ENCODE measurements around the gene JAK1. TPM values are rescaled to one million over a fixed set of nuclear protein-coding genes. Genes with fewer than 3 reads are reported as not detected.

The JAK1 gene
- total RNA-seq, 1 experiment from 2014 or later, result 27.8 TPM

DNA sequence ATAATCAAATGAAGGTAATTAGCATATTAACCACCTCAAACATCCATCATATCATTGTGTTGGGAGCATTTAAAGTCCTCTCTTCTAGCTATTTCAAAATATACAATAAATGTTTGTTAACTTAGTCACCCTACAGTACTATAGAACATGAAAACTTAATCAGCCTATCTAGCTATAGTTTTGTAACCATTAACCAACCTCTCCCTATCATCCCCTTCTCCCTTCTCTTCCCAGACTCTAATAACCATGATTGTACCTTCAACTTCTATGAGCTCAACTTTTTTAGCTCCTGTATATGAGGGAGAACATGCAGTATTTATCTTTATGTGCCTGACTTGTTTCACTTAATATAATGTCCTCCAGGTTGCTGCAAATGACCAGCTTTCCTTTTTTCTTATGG lies 167.5 kb downstream of the JAK1 start:
- Mint-ChIP-seq H3K9me3 (peaks cover 6% of the 10 kb centered on the region), H3K36me3 (peaks cover 1% of the 10 kb centered on the region), H3K27me3 (ENCODE audit: low read depth) (no peaks in the 10 kb centered on the region), H3K4me1 (peaks cover 10% of the 10 kb centered on the region), H3K27ac (no peak overlapping the region), H3K4me3 (no peak overlapping the region)
- POLR2A ChIA-PET, result interaction anchor here (0.6 kb wide), 1 partner anchor 113 kb away, joined by 4 read pairs; no protein-coding TSS in a partner anchor
- TF ChIP-seq NFYB (CRISPR knock-in tag; conservative IDR thresholded peaks at IDR 0.05; ENCODE audit: low read depth) (no peak), PRRX2 (CRISPR knock-in tag; IDR thresholded peaks at IDR 0.05) (no peak), SMAD3 (CRISPR knock-in tag; IDR thresholded peaks at IDR 0.05; ENCODE audit: borderline replicate concordance) (no peak), MXD4 (CRISPR knock-in tag; IDR thresholded peaks at IDR 0.05; ENCODE audit: borderline replicate concordance) (no peak), GRHL2 (CRISPR knock-in tag; IDR thresholded peaks at IDR 0.05; ENCODE audit: insufficient replicate concordance, severe bottlenecking) (no peak), FOXP1 (CRISPR knock-in tag; IDR thresholded peaks at IDR 0.05; ENCODE audit: borderline replicate concordance) (no peak), NR2C2 (CRISPR knock-in tag; IDR thresholded peaks at IDR 0.05) (no peak), NFE2L1 (CRISPR knock-in tag; IDR thresholded peaks at IDR 0.05) (no peak), NR3C1 (CRISPR knock-in tag; conservative IDR thresholded peaks at IDR 0.05; ENCODE audit: low read depth) (no peak), ZNF263 (CRISPR knock-in tag; IDR thresholded peaks at IDR 0.05; ENCODE audit: low read depth) (no peak)
- TF ChIP-seq, protein P1, sequence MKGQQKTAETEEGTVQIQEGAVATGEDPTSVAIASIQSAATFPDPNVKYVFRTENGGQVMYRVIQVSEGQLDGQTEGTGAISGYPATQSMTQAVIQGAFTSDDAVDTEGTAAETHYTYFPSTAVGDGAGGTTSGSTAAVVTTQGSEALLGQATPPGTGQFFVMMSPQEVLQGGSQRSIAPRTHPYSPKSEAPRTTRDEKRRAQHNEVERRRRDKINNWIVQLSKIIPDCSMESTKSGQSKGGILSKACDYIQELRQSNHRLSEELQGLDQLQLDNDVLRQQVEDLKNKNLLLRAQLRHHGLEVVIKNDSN (CRISPR knock-in tag; IDR thresholded peaks at IDR 0.05), result no peak
- TF ChIP-seq, protein P2, sequence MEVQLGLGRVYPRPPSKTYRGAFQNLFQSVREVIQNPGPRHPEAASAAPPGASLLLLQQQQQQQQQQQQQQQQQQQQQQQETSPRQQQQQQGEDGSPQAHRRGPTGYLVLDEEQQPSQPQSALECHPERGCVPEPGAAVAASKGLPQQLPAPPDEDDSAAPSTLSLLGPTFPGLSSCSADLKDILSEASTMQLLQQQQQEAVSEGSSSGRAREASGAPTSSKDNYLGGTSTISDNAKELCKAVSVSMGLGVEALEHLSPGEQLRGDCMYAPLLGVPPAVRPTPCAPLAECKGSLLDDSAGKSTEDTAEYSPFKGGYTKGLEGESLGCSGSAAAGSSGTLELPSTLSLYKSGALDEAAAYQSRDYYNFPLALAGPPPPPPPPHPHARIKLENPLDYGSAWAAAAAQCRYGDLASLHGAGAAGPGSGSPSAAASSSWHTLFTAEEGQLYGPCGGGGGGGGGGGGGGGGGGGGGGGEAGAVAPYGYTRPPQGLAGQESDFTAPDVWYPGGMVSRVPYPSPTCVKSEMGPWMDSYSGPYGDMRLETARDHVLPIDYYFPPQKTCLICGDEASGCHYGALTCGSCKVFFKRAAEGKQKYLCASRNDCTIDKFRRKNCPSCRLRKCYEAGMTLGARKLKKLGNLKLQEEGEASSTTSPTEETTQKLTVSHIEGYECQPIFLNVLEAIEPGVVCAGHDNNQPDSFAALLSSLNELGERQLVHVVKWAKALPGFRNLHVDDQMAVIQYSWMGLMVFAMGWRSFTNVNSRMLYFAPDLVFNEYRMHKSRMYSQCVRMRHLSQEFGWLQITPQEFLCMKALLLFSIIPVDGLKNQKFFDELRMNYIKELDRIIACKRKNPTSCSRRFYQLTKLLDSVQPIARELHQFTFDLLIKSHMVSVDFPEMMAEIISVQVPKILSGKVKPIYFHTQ (CRISPR knock-in tag; IDR thresholded peaks at IDR 0.05), result no peak
- TF ChIP-seq, protein P3, sequence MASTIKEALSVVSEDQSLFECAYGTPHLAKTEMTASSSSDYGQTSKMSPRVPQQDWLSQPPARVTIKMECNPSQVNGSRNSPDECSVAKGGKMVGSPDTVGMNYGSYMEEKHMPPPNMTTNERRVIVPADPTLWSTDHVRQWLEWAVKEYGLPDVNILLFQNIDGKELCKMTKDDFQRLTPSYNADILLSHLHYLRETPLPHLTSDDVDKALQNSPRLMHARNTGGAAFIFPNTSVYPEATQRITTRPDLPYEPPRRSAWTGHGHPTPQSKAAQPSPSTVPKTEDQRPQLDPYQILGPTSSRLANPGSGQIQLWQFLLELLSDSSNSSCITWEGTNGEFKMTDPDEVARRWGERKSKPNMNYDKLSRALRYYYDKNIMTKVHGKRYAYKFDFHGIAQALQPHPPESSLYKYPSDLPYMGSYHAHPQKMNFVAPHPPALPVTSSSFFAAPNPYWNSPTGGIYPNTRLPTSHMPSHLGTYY (CRISPR knock-in tag; IDR thresholded peaks at IDR 0.05), result no peak
- TF ChIP-seq, protein P4, sequence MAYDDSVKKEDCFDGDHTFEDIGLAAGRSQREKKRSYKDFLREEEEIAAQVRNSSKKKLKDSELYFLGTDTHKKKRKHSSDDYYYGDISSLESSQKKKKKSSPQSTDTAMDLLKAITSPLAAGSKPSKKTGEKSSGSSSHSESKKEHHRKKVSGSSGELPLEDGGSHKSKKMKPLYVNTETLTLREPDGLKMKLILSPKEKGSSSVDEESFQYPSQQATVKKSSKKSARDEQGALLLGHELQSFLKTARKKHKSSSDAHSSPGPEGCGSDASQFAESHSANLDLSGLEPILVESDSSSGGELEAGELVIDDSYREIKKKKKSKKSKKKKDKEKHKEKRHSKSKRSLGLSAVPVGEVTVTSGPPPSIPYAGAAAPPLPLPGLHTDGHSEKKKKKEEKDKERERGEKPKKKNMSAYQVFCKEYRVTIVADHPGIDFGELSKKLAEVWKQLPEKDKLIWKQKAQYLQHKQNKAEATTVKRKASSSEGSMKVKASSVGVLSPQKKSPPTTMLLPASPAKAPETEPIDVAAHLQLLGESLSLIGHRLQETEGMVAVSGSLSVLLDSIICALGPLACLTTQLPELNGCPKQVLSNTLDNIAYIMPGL (CRISPR knock-in tag; IDR thresholded peaks at IDR 0.05), result no peak
- TF ChIP-seq, protein P5, sequence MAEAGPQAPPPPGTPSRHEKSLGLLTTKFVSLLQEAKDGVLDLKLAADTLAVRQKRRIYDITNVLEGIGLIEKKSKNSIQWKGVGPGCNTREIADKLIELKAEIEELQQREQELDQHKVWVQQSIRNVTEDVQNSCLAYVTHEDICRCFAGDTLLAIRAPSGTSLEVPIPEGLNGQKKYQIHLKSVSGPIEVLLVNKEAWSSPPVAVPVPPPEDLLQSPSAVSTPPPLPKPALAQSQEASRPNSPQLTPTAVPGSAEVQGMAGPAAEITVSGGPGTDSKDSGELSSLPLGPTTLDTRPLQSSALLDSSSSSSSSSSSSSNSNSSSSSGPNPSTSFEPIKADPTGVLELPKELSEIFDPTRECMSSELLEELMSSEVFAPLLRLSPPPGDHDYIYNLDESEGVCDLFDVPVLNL (CRISPR knock-in tag; IDR thresholded peaks at IDR 0.05; ENCODE audit: borderline replicate concordance, low read depth), result no peak
- TF ChIP-seq, protein P6, sequence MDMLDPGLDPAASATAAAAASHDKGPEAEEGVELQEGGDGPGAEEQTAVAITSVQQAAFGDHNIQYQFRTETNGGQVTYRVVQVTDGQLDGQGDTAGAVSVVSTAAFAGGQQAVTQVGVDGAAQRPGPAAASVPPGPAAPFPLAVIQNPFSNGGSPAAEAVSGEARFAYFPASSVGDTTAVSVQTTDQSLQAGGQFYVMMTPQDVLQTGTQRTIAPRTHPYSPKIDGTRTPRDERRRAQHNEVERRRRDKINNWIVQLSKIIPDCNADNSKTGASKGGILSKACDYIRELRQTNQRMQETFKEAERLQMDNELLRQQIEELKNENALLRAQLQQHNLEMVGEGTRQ (CRISPR knock-in tag; IDR thresholded peaks at IDR 0.05), result no peak
- TF ChIP-seq, protein P7, sequence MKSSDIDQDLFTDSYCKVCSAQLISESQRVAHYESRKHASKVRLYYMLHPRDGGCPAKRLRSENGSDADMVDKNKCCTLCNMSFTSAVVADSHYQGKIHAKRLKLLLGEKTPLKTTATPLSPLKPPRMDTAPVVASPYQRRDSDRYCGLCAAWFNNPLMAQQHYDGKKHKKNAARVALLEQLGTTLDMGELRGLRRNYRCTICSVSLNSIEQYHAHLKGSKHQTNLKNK (CRISPR knock-in tag; IDR thresholded peaks at IDR 0.05), result no peak
- ATAC-seq, result no peak
- CTCF ChIA-PET, result no interaction called here
- no peak for DNase-seq (ENCODE audit: low spot score)

Data from WTC11 (cell line).